Muscle layer of duodenum (tissue), 2 donors: ENCODE results near the gene SCNM1.
A peak's percentile ranks its signal among the peaks of the same experiment; 100 is the strongest.
"Not testable (repeated sequence)": the region's sequence is repeated elsewhere in the genome, so short reads cannot be mapped to it uniquely, and the experiment has no call there.

Source experiments
- H3K27ac ChIP-seq: one replicate; pipeline ENCODE4 v1.7.0; 2013; ENCODE audit warnings: mild to moderate bottlenecking, low read length
- H3K27me3 ChIP-seq: one replicate; pipeline ENCODE4 v1.7.0; 2013; ENCODE audit warnings: low read depth, mild to moderate bottlenecking, control low read depth, low read length
- H3K36me3 ChIP-seq, 2 donors: one replicate each; pipeline ENCODE4 v1.7.0; 2013; ENCODE audit warnings: low read length in 2 of 2, control low read depth in 1 of 2, mild to moderate bottlenecking in 1 of 2; ENCODE audit not compliant: insufficient read depth in 2 of 2, control insufficient read depth in 1 of 2
- H3K4me1 ChIP-seq, 2 donors: one replicate each; pipeline ENCODE4 v1.7.0; 2013; ENCODE audit warnings: low read length in 2 of 2, mild to moderate bottlenecking in 2 of 2, control low read depth in 1 of 2, moderate library complexity in 1 of 2; ENCODE audit not compliant: insufficient read depth in 2 of 2, control insufficient read depth in 1 of 2
- H3K4me3 ChIP-seq, 2 donors: one replicate each; pipeline ENCODE4 v1.7.0; 2013; ENCODE audit warnings: low read length in 2 of 2, low read depth in 1 of 2, mild to moderate bottlenecking in 1 of 2
- H3K9me3 ChIP-seq, 2 donors: one replicate each; pipeline ENCODE4 v1.7.0; 2013; ENCODE audit warnings: low read length in 2 of 2, control low read depth in 1 of 2, mild to moderate bottlenecking in 1 of 2; ENCODE audit not compliant: control insufficient read depth in 1 of 2
- donor health status: healthy.

SCNM1 gene

GRCh38 chr1:151175041-151175741 is 9.2 kb downstream of the SCNM1 start:
- H3K27ac ChIP-seq, result peak overlapping the region; percentile 12
- no peaks in the 10 kb centered on the region for H3K9me3 ChIP-seq
- peaks cover 41 to 55% of the 10 kb centered on the region in 2 donors for H3K36me3 ChIP-seq
- H3K4me1 ChIP-seq, result peaks cover 0 to 4% of the 10 kb centered on the region in 2 donors
- H3K4me3 ChIP-seq, result no peak overlapping the region
- no peaks in the 10 kb centered on the region for H3K27me3 ChIP-seq

DNA sequence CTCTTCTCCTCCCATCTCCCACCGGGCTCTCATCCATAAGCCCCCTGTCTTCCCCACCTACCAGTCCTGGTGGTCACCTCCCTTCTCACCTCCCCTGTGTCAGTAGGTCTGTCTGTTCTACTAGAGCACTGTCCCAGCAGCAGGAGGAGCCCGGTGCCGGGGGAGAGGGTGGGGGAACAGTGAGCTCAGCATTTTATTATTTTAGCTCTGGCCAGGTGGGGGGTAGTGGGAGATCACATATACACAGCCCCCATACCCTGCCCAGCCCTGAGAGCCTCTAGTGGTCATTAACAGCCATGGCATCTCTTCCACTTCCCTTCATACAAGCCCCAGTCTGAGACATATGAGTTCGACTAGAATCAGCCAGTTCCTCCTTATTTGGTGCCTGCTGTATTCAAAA is 9.9 kb downstream of the SCNM1 start, which contains the start of gene TMOD4:
TMOD4 (minus strand) TSS at position 119 of the 400 bp plus-strand sequence. CDS start 1,106 bp downstream, outside the sequence.
- no peaks in the 10 kb centered on the region for H3K9me3 ChIP-seq
- peaks cover 42 to 53% of the 10 kb centered on the region in 2 donors for H3K36me3 ChIP-seq
- H3K27ac ChIP-seq, result peak within 1 kb of the TSS; percentile 12
- no peak within 1 kb of the TSS for H3K4me3 ChIP-seq
- no peaks in the 10 kb centered on the region for H3K27me3 ChIP-seq
- peaks cover 0 to 4% of the 10 kb centered on the region in 2 donors for H3K4me1 ChIP-seq

GRCh38 chr1:151176514-151177045 is 10.6 kb downstream of the SCNM1 start:
- Histone ChIP-seq H3K4me1 (peaks cover 0 to 4% of the 10 kb centered on the region in 2 donors), H3K36me3 (peaks cover 48 to 58% of the 10 kb centered on the region in 2 donors), H3K4me3 (no peak overlapping the region)

DNA sequence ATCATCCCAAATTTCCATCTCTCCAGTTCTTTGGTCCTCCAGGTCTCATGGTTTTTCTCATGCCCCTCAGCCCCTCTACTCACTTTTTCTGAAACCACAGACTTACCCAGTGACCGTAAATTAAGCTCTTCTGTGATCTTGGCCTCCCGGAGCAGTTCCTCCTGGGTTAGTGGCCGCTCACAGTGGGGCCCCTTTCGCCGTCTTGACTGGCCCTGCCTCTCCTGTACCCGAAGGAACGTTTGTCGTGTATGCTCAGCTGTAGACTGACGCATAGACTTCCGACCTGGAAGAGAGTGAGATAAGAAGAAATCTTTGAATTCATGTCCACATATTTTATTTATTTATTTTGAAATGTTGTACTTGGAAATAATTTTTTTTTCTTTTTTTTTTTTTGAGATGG is 18.3 kb downstream of the SCNM1 start:
- H3K9me3 ChIP-seq, result no peaks in the 10 kb centered on the region
- H3K4me1 ChIP-seq, result peaks cover 3 to 15% of the 10 kb centered on the region in 2 donors
- no peak overlapping the region for H3K27ac ChIP-seq
- peaks cover 36 to 52% of the 10 kb centered on the region in 2 donors for H3K36me3 ChIP-seq
- H3K27me3 ChIP-seq, result no peaks in the 10 kb centered on the region
- no peak overlapping the region for H3K4me3 ChIP-seq

More at GRCh38 chr1:151176514-151177045, 10.6 kb downstream of the SCNM1 start:
- Histone ChIP-seq H3K27ac (no peak overlapping the region), H3K27me3 (no peaks in the 10 kb centered on the region), H3K9me3 (no peaks in the 10 kb centered on the region)

- no peaks in the 10 kb centered on the region for H3K9me3 ChIP-seq
- H3K4me1 ChIP-seq, result peaks cover 4 to 15% of the 10 kb centered on the region in 2 donors
- no peak overlapping the region for H3K27ac ChIP-seq
- no peak overlapping the region for H3K4me3 ChIP-seq
- H3K36me3 ChIP-seq, result peaks cover 25 to 30% of the 10 kb centered on the region in 2 donors
- no peaks in the 10 kb centered on the region for H3K27me3 ChIP-seq
These were observed 21.3 kb downstream of the SCNM1 start for GRCh38 chr1:151187205-151187604.

DNA sequence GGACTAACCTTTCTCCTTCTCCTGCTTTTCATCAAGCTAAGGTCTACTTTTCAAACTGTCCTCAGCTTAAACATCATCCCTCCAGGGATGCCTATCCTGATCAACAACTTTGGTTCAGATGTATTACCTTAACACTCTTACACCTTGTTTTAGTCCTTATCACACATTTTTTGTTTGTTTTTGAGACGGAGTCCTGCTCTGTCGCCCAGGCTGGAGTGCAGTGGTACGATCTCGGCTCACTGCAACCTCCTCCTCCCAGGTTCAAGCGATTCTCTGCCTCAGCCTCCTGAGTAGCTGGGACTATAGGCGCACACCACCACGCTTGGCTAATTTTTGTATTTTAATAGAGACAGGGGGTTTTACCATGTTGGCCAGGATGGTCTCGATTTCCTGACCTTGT is 22.7 kb downstream of the SCNM1 start:
- not testable (repeated sequence) for H3K9me3 ChIP-seq, H3K27ac ChIP-seq, H3K27me3 ChIP-seq
- H3K4me3 ChIP-seq, result peak overlapping the region; percentile 79 to 84
- peaks cover 4 to 15% of the 10 kb centered on the region in 2 donors for H3K4me1 ChIP-seq
- H3K36me3 ChIP-seq, result peaks cover 14 to 16% of the 10 kb centered on the region in 2 donors

GRCh38 chr1:151189637-151190445 is 23.9 kb downstream of the SCNM1 start, which contains the start of gene VPS72:
Gene VPS72, minus strand, starts transcription at chr1:151190197. Its CDS starts 76 bp downstream, at chr1:151190121.
- Histone ChIP-seq H3K27ac (peak within 1 kb of the TSS; percentile 89), H3K4me3 (peak within 1 kb of the TSS; percentile 79 to 84), H3K9me3 (no peaks in the 10 kb centered on the region), H3K27me3 (no peaks in the 10 kb centered on the region), H3K36me3 (peaks cover 6 to 9% of the 10 kb centered on the region in 2 donors), H3K4me1 (peaks cover 4 to 15% of the 10 kb centered on the region in 2 donors)

DNA sequence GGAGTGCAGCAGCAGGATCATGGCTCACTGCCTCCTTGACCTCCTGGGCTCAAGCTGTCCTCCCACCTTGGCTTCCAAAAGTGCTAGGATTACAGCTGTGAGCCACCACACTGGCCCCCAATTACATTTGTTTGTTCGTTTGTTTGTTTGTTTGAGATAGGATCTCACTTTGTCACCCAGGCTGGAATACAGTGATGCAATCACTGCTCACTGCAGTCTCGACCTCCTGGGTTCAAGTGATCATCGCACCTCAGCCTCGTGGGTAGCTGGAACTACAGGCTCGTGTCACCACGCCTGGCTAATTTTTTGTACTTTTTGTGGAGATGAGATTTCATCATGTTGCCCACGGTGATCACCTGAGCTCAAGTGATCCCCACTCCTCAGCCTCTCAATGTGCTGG is 26.1 kb downstream of the SCNM1 start:
- Histone ChIP-seq H3K27ac (no peak overlapping the region), H3K4me3 (no peak overlapping the region)

GRCh38 chr1:151193304-151193703 is 27.4 kb downstream of the SCNM1 start:
- Histone ChIP-seq H3K27me3 (no peaks in the 10 kb centered on the region), H3K36me3 (no peaks in the 10 kb centered on the region), H3K4me1 (peaks cover 9 to 10% of the 10 kb centered on the region in 2 donors), H3K27ac (no peak overlapping the region), H3K9me3 (no peaks in the 10 kb centered on the region), H3K4me3 (no peak overlapping the region)

More for the DNA sequence above, 26.1 kb downstream of the SCNM1 start:
- Histone ChIP-seq H3K4me1 (peaks cover 4 to 15% of the 10 kb centered on the region in 2 donors), H3K36me3 (no peaks in the 10 kb centered on the region), H3K27me3 (no peaks in the 10 kb centered on the region), H3K9me3 (no peaks in the 10 kb centered on the region)

- no peak overlapping the region for H3K27ac ChIP-seq
- H3K36me3 ChIP-seq, result peaks cover 0 to 4% of the 10 kb centered on the region in 2 donors
- no peaks in the 10 kb centered on the region for H3K9me3 ChIP-seq
- H3K4me3 ChIP-seq, result no peak overlapping the region
- no peaks in the 10 kb centered on the region for H3K27me3 ChIP-seq
- peaks cover 3 to 10% of the 10 kb centered on the region in 2 donors for H3K4me1 ChIP-seq
These were observed 27.9 kb downstream of the SCNM1 start for GRCh38 chr1:151193856-151194255.
